Trophoblast cell (in vitro differentiated cells and primary cell): ENCODE results near the gene NIN.

Experiments
- DNase-seq, 2 donors: peaks; one replicate each; pipeline ENCODE4 v3.0.0-alpha.2; 2016
- H2AFZ ChIP-seq: 2 replicates; pipeline ENCODE4 v1.6.1; 2013; ENCODE audit warnings: low read length, moderate library complexity, mild to moderate bottlenecking; ENCODE audit not compliant: insufficient read depth, poor library complexity
- H2AK5ac ChIP-seq: 2 replicates; pipeline ENCODE4 v1.6.1; 2013; ENCODE audit warnings: mild to moderate bottlenecking, low read length
- H2BK120ac ChIP-seq: 2 replicates; pipeline ENCODE4 v1.6.1; 2013; ENCODE audit warnings: low read length, mild to moderate bottlenecking, moderate library complexity; ENCODE audit not compliant: insufficient read depth, poor library complexity
- H2BK12ac ChIP-seq: 2 replicates; pipeline ENCODE4 v1.6.1; 2013; ENCODE audit warnings: mild to moderate bottlenecking, low read length, moderate library complexity
- H2BK5ac ChIP-seq: 2 replicates; pipeline ENCODE4 v1.6.1; 2013; ENCODE audit warnings: low read length, low read depth, moderate library complexity, mild to moderate bottlenecking; ENCODE audit not compliant: poor library complexity
- H3K14ac ChIP-seq: 2 replicates; pipeline ENCODE4 v1.6.1; 2013; ENCODE audit warnings: mild to moderate bottlenecking, low read length
- H3K18ac ChIP-seq: 2 replicates; pipeline ENCODE4 v1.6.1; 2013; ENCODE audit warnings: mild to moderate bottlenecking, low read length
- H3K23ac ChIP-seq: 2 replicates; pipeline ENCODE4 v1.6.1; 2013; ENCODE audit warnings: low read length
- H3K27ac ChIP-seq: 2 replicates; pipeline ENCODE4 v1.5.1; 2013; ENCODE audit warnings: low read depth, mild to moderate bottlenecking, inconsistent platforms, low read length, moderate library complexity
- H3K27me3 ChIP-seq: 2 replicates; pipeline ENCODE4 v1.6.1; 2013; ENCODE audit warnings: inconsistent platforms, mild to moderate bottlenecking, low read length, moderate library complexity; ENCODE audit not compliant: insufficient read depth
- H3K36me3 ChIP-seq, 2 experiments: 1 replicate in 1 of 2; 2 replicates in 1 of 2; pipeline ENCODE4 v1.6.1; 2013; ENCODE audit warnings: low read length in 2 of 2, mild to moderate bottlenecking in 2 of 2, moderate library complexity in 1 of 2; ENCODE audit not compliant: insufficient read depth in 2 of 2, control insufficient read depth in 1 of 2
- H3K4ac ChIP-seq: 2 replicates; pipeline ENCODE4 v1.6.1; 2013; ENCODE audit warnings: low read depth, mild to moderate bottlenecking, low read length, moderate library complexity
- H3K4me1 ChIP-seq, 2 experiments: 1 replicate in 1 of 2; 2 replicates in 1 of 2; pipeline ENCODE4 v1.6.1; 2013; ENCODE audit warnings: low read length in 2 of 2, mild to moderate bottlenecking in 2 of 2, moderate library complexity in 1 of 2; ENCODE audit not compliant: insufficient read depth in 2 of 2, control insufficient read depth in 1 of 2
- H3K4me2 ChIP-seq: 2 replicates; pipeline ENCODE4 v1.6.1; 2013; ENCODE audit warnings: inconsistent platforms, mild to moderate bottlenecking, low read length, moderate library complexity
- H3K4me3 ChIP-seq: 2 replicates; pipeline ENCODE4 v1.5.1; 2013; ENCODE audit warnings: mild to moderate bottlenecking, low read depth, low read length, inconsistent platforms
- H3K79me1 ChIP-seq: one replicate; pipeline ENCODE4 v1.6.1; 2013; ENCODE audit warnings: low read length
- H3K79me2 ChIP-seq: 2 replicates; pipeline ENCODE4 v1.6.1; 2013; ENCODE audit warnings: low read length, mild to moderate bottlenecking; ENCODE audit not compliant: control insufficient read depth, insufficient read depth, poor library complexity
- H3K9ac ChIP-seq: 2 replicates; pipeline ENCODE4 v1.6.1; 2013; ENCODE audit warnings: mild to moderate bottlenecking, low read length
- H3K9me3 ChIP-seq: 2 replicates; pipeline ENCODE4 v1.6.1; 2013; ENCODE audit warnings: low read depth, mild to moderate bottlenecking, control low read depth, inconsistent platforms, low read length; ENCODE audit not compliant: insufficient read depth
- H4K12ac ChIP-seq: 2 replicates; pipeline ENCODE4 v1.6.1; 2013; ENCODE audit warnings: low read depth, mild to moderate bottlenecking, low read length, moderate library complexity
- H4K8ac ChIP-seq: 2 replicates; pipeline ENCODE4 v1.6.1; 2013; ENCODE audit warnings: low read depth, mild to moderate bottlenecking, low read length, moderate library complexity
- H4K91ac ChIP-seq: one replicate; pipeline ENCODE4 v1.6.1; 2013; ENCODE audit warnings: low read depth, mild to moderate bottlenecking, low read length, moderate library complexity
- WGBS: extraction: QIAGEN DNeasy Blood & Tissue Kit; methylation state at CpG from one replicate; pipeline ENCODE4 v1.1.7; 2013; ENCODE audit warnings: missing lambda C conversion rate; ENCODE audit not compliant: insufficient read length, insufficient coverage; ENCODE audit errors: extremely low coverage; 5-methylcytosine and 5-hydroxymethylcytosine counted together

The NIN gene

DNA sequence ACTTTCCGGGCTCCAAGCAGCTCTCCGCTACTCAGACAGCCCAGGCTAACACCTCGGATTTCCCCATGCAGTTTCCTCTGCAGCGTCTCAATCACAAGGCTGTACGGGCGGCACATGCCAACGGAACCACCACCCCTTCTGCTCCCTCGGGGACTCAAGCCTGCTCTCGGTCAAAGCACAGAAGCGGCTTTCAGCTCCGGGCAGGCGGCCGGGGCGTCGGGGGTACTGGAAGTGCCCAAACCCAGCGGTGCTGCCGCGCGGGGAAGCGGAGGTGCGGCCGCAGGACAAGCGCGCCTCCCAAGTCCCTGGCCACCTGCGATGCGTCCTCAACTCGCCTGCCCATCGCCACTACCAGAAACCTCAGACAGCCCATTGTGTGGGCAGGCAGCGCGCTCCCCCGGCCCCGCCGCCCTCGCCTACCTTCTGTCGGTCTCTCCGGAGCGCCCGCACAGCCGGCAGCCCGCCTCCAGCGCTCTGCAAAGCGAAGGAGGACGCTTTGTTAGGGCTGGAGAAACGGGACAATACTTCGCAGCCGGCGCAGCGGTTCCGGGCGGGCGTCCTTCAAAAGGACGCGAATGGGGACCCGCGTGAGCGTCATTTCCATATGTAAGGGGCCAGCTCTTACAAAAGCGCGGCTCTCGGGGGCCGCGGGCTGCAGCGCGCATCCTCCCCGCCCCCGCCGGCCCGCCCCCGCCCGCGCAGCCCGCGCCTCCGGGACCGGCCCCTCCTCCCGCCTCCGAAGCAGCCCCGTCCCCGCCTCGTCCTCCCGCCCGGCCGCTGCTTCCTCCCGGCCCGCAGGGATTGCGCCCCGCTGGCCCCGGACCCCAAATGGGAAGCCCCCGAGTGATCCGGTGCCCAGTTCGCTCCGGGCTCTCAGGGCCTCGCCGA is 674 bp downstream of the NIN start:
- H4K12ac ChIP-seq, result peak overlapping the region; percentile 87
- peak overlapping the region; percentile 58 for H3K4ac ChIP-seq
- no peak overlapping the region for H2AK5ac ChIP-seq
- peak overlapping the region; percentile 64 for H3K18ac ChIP-seq
- H2BK5ac ChIP-seq, result no peak overlapping the region
- peak overlapping the region; percentile 83 for H4K8ac ChIP-seq
- WGBS, result no CpG with 5 or more reads among the region's 93 CpGs
- peaks cover 22% of the 10 kb centered on the region for H3K27me3 ChIP-seq
- peaks cover 3% of the 10 kb centered on the region for H3K79me2 ChIP-seq
- peak overlapping the region; percentile 81 for H2BK12ac ChIP-seq
- H3K36me3 ChIP-seq, result no peaks in the 10 kb centered on the region
- peaks cover 4 to 7% of the 10 kb centered on the region in 2 experiments for H3K4me1 ChIP-seq
- peak overlapping the region; percentile 93 for H3K14ac ChIP-seq
- DNase-seq, result peak; percentile 20 to 55
- no peaks in the 10 kb centered on the region for H3K9me3 ChIP-seq
- H3K4me2 ChIP-seq, result peak overlapping the region; percentile 93
- peak overlapping the region; percentile 92 for H2AFZ ChIP-seq
- H3K4me3 ChIP-seq, result peak overlapping the region; percentile 87
- H3K27ac ChIP-seq, result no peak overlapping the region
- peak overlapping the region; percentile 85 for H2BK120ac ChIP-seq
- peaks cover 6% of the 10 kb centered on the region for H3K79me1 ChIP-seq
- H3K9ac ChIP-seq, result peak overlapping the region; percentile 89
- H3K23ac ChIP-seq, result no peak overlapping the region
- peak overlapping the region; percentile 89 for H4K91ac ChIP-seq

DNA sequence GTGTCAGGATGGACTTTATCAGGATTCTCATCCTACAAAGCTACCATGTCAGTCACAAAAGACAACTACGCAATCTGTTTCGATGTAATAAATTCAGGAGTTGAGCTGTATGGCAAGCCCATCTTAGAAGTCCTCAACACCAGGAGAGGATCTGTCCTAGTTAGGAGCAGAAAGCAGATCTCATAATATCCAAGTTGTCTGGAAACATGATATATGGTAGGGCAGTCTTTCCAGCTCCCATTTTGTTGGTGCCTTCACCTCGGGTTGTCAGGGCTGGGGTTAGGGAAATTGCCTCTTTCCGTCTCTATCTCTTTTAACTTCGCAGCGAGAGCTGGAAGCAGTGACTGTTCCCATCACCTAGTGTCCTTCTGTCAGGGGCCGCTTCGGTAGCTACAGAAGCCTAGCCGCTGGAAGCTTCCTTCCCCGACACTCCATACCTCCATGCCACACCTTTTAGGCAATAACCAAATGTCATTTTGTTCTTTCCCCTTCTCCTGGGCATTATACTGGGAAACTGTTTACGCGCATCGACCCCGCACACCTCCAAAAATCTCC is 1.4 kb downstream of the NIN start:
- no peak for DNase-seq
- no peak overlapping the region for H3K4ac ChIP-seq
- H4K12ac ChIP-seq, result no peak overlapping the region
- no peak overlapping the region for H3K18ac ChIP-seq
- no peak overlapping the region for H3K9ac ChIP-seq
- H2AFZ ChIP-seq, result no peak overlapping the region
- no peaks in the 10 kb centered on the region for H3K36me3 ChIP-seq
- H3K27ac ChIP-seq, result no peak overlapping the region
- no peak overlapping the region for H4K91ac ChIP-seq
- H3K4me3 ChIP-seq, result no peak overlapping the region
- no peak overlapping the region for H2BK12ac ChIP-seq
- peaks cover 4 to 7% of the 10 kb centered on the region in 2 experiments for H3K4me1 ChIP-seq
- H3K9me3 ChIP-seq, result no peaks in the 10 kb centered on the region
- no peak overlapping the region for H2AK5ac ChIP-seq
- no peak overlapping the region for H4K8ac ChIP-seq
- no peak overlapping the region for H3K14ac ChIP-seq
- H3K4me2 ChIP-seq, result peak overlapping the region; percentile 93
- no CpG with 5 or more reads among the region's 14 CpGs for WGBS
- H3K79me1 ChIP-seq, result peaks cover 6% of the 10 kb centered on the region
- H3K79me2 ChIP-seq, result peaks cover 3% of the 10 kb centered on the region
- no peak overlapping the region for H3K23ac ChIP-seq
- H3K27me3 ChIP-seq, result peaks cover 22% of the 10 kb centered on the region
- no peak overlapping the region for H2BK120ac ChIP-seq
- H2BK5ac ChIP-seq, result no peak overlapping the region

DNA sequence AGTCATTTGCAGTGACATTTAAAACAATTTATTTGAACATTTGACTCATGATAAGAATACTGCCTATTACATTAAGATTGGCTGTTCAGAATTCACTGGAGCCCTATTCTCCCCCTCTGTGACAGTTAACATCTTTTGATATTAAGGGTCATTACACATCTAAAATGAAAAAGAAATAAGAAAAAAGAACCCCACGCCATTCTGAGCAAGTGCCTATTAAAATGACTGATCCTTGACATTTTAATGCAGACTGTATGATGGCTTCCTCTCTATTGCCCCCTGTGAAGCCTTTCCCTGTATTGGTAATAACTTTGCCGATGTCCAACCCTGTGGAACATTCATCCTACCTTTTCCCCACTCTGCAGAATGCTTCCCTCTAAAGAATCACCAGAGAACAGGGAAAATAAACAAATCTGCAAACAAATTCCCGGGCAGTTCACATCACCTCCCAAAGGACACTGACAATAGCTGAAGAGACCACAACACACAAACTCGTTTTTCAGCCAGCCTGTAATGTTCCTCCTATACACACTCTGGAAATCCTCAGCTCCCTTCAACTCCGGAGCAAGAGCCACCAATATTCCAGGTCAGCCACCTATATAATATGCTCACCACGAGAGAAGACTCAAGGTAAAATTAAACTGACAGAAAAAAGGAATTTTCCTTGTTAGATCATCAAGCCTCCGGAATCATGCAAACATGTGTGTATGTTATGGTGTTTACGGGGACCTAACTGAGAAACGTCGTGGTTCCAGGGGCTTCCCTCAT is 2.1 kb downstream of the NIN start:
- no CpG with 5 or more reads among the region's 10 CpGs for WGBS

DNA sequence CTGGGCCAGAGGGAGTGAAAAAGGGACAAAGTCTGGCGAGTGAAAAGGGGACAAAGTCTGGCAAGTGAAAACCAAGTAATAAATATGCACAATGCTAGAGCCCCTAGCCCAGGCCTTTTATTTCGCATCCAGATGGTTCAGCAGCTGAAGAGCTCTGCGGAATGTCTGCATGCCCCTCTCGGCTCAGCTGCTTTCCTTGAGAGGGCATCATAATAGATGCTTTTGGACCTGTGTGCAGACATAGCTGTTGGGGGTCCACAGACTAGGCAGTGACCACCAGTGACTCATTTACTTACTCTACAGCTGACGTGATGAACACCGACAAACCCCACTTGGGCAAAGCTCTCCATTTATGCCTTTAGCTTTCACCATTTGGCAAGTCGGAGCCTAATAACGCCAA is 4.3 kb downstream of the NIN start:
- no peak for DNase-seq
- Histone ChIP-seq H3K79me2 (peaks cover 3% of the 10 kb centered on the region), H3K4me2 (no peak overlapping the region)

More for the DNA sequence above, 2.1 kb downstream of the NIN start:
- no peaks in the 10 kb centered on the region for H3K36me3 ChIP-seq
- no peak overlapping the region for H3K14ac ChIP-seq
- H4K12ac ChIP-seq, result no peak overlapping the region
- peaks cover 3% of the 10 kb centered on the region for H3K79me2 ChIP-seq
- H4K91ac ChIP-seq, result no peak overlapping the region
- H3K27ac ChIP-seq, result no peak overlapping the region
- H2BK5ac ChIP-seq, result no peak overlapping the region
- no peak overlapping the region for H3K23ac ChIP-seq
- peaks cover 6% of the 10 kb centered on the region for H3K79me1 ChIP-seq
- no peak overlapping the region for H3K4ac ChIP-seq
- peaks cover 22% of the 10 kb centered on the region for H3K27me3 ChIP-seq
- no peak overlapping the region for H2AFZ ChIP-seq
- H3K9ac ChIP-seq, result no peak overlapping the region
- peaks cover 4 to 7% of the 10 kb centered on the region in 2 experiments for H3K4me1 ChIP-seq
- H4K8ac ChIP-seq, result no peak overlapping the region
- H3K4me2 ChIP-seq, result no peak overlapping the region
- H3K9me3 ChIP-seq, result no peaks in the 10 kb centered on the region
- no peak overlapping the region for H2AK5ac ChIP-seq
- no peak for DNase-seq
- H3K18ac ChIP-seq, result no peak overlapping the region
- H2BK120ac ChIP-seq, result no peak overlapping the region
- no peak overlapping the region for H3K4me3 ChIP-seq
- no peak overlapping the region for H2BK12ac ChIP-seq

More for the DNA sequence above, 4.3 kb downstream of the NIN start:
- no peak overlapping the region for H4K12ac ChIP-seq
- H3K4me1 ChIP-seq, result peaks cover 4 to 6% of the 10 kb centered on the region in 2 experiments
- no peak overlapping the region for H2BK5ac ChIP-seq
- no CpG with 5 or more reads among the region's 8 CpGs for WGBS
- H4K8ac ChIP-seq, result no peak overlapping the region
- H3K27ac ChIP-seq, result no peak overlapping the region
- H3K27me3 ChIP-seq, result peaks cover 17% of the 10 kb centered on the region
- no peaks in the 10 kb centered on the region for H3K9me3 ChIP-seq
- no peak overlapping the region for H2AFZ ChIP-seq
- no peak overlapping the region for H3K18ac ChIP-seq
- no peaks in the 10 kb centered on the region for H3K36me3 ChIP-seq
- no peak overlapping the region for H3K23ac ChIP-seq
- H3K9ac ChIP-seq, result no peak overlapping the region
- no peak overlapping the region for H2AK5ac ChIP-seq
- H2BK120ac ChIP-seq, result no peak overlapping the region
- no peak overlapping the region for H4K91ac ChIP-seq
- H3K14ac ChIP-seq, result no peak overlapping the region
- no peak overlapping the region for H3K4me3 ChIP-seq
- no peak overlapping the region for H3K4ac ChIP-seq
- H2BK12ac ChIP-seq, result no peak overlapping the region
- peaks cover 6% of the 10 kb centered on the region for H3K79me1 ChIP-seq
